ENCODE data around the gene CHGA.

CHGA gene

GRCh38 chr14:92905667-92906066, 17.3 kb upstream of the CHGA start:
- no peak for DNase-seq (ENCODE audit: low spot score)

GRCh38 chr14:92906420-92906819, 16.5 kb upstream of the CHGA start:
- DNase-seq (ENCODE audit: low spot score), result no peak

GRCh38 chr14:92906823-92907222, 16.1 kb upstream of the CHGA start:
- DNase-seq (ENCODE audit: low spot score), result no peak

GRCh38 chr14:92907316-92907911, 15.5 kb upstream of the CHGA start:
- DNase-seq (ENCODE audit: low spot score), result no peak

- peak; percentile 31 for DNase-seq (ENCODE audit: low spot score)
These were observed 8.8 kb upstream of the CHGA start for GRCh38 chr14:92914087-92914656.

- no peak for DNase-seq (ENCODE audit: low spot score)
These were observed 6.7 kb upstream of the CHGA start for GRCh38 chr14:92916201-92916600.

- DNase-seq (ENCODE audit: low spot score), result no peak
These were observed 5.7 kb upstream of the CHGA start for GRCh38 chr14:92917041-92917940.

- DNase-seq (ENCODE audit: low spot score), result no peak
These were observed 5.0 kb upstream of the CHGA start for GRCh38 chr14:92917956-92918355.

- DNase-seq (ENCODE audit: low spot score), result no peak
These were observed 2.9 kb upstream of the CHGA start for GRCh38 chr14:92920001-92920400.

GRCh38 chr14:92922155-92922735, 705 bp upstream of the CHGA start:
- DNase-seq (ENCODE audit: low spot score), result no peak

- DNase-seq (ENCODE audit: low spot score), result no peak
These were observed 774 bp downstream of the CHGA start for GRCh38 chr14:92923744-92924103.

GRCh38 chr14:92924247-92924646, 1.3 kb downstream of the CHGA start:
- no peak for DNase-seq (ENCODE audit: low spot score)

GRCh38 chr14:92925446-92925845, 2.5 kb downstream of the CHGA start:
- DNase-seq (ENCODE audit: low spot score), result no peak

GRCh38 chr14:92926180-92926845, 3.4 kb downstream of the CHGA start:
- no peak for DNase-seq (ENCODE audit: low spot score)

GRCh38 chr14:92926931-92927330, 4.0 kb downstream of the CHGA start:
- DNase-seq (ENCODE audit: low spot score), result peak; percentile 13

GRCh38 chr14:92927349-92928257, 4.7 kb downstream of the CHGA start:
- no peak for DNase-seq (ENCODE audit: low spot score)

- DNase-seq (ENCODE audit: low spot score), result no peak
These were observed 5.3 kb downstream of the CHGA start for GRCh38 chr14:92928258-92928629.

GRCh38 chr14:92928961-92929688, 6.2 kb downstream of the CHGA start:
- no peak for DNase-seq (ENCODE audit: low spot score)

GRCh38 chr14:92929689-92930608, 7.0 kb downstream of the CHGA start:
- no peak for DNase-seq (ENCODE audit: low spot score)

Measured in AG08395 (cell line).